SK-N-SH (cell line): Measurements from ENCODE around the gene MAF.

Source experiments
- NFIC ChIP-seq: IDR thresholded peaks from 2 replicates; pipeline ENCODE4 v1.4.0; 2012; ENCODE audit warnings: borderline replicate concordance
- POLR2AphosphoS5 ChIP-seq: IDR thresholded peaks from 2 replicates; pipeline ENCODE4 v1.6.1; 2012; ENCODE audit warnings: low read depth, low read length
- TF ChIP-seq, protein P1 (sequence below): fragments of 200-600 bp; sonication (generic); IDR thresholded peaks from 2 replicates; pipeline ENCODE4 v1.6.1; 2017; ENCODE audit warnings: antibody characterized with exemption, mild to moderate bottlenecking, moderate library complexity

DNA sequence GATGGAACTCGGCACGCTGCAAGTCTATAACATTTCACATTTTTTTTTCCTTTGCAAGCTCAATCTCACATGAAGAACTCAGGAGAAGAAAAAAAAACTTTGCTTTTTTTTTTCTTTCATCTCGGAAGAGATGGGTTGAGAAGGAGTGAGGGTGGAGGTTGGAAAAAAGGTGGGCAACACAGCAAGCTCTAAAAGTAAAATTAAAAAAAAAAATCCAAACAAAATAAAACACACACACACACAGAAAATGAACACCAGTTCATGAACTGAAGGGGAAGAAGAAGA lies 2.5 kb downstream of the MAF start:
- TF ChIP-seq, protein P1, sequence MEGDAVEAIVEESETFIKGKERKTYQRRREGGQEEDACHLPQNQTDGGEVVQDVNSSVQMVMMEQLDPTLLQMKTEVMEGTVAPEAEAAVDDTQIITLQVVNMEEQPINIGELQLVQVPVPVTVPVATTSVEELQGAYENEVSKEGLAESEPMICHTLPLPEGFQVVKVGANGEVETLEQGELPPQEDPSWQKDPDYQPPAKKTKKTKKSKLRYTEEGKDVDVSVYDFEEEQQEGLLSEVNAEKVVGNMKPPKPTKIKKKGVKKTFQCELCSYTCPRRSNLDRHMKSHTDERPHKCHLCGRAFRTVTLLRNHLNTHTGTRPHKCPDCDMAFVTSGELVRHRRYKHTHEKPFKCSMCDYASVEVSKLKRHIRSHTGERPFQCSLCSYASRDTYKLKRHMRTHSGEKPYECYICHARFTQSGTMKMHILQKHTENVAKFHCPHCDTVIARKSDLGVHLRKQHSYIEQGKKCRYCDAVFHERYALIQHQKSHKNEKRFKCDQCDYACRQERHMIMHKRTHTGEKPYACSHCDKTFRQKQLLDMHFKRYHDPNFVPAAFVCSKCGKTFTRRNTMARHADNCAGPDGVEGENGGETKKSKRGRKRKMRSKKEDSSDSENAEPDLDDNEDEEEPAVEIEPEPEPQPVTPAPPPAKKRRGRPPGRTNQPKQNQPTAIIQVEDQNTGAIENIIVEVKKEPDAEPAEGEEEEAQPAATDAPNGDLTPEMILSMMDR, result no peak
- TF ChIP-seq POLR2AphosphoS5 (no peak), NFIC (no peak)
